GM18868 (cell line): ENCODE results near the gene MRPL9.
"Not testable (repeated sequence)": the region's sequence is repeated elsewhere in the genome, so short reads cannot be mapped to it uniquely, and the experiment has no call there.

Source experiments
- ATAC-seq: cut with Tn5 transposase; IDR thresholded peaks from one replicate; pipeline ENCODE4 v1.9.1; 2021; ENCODE audit warnings: mild to moderate bottlenecking, moderate library complexity; ENCODE audit not compliant: unreplicated experiment

Gene MRPL9

GRCh38 chr1:151787689-151788088 is 24.4 kb upstream of the MRPL9 start:
- no peak for ATAC-seq

- ATAC-seq: no peak
These were observed 20.5 kb upstream of the MRPL9 start for GRCh38 chr1:151783796-151784195.

DNA sequence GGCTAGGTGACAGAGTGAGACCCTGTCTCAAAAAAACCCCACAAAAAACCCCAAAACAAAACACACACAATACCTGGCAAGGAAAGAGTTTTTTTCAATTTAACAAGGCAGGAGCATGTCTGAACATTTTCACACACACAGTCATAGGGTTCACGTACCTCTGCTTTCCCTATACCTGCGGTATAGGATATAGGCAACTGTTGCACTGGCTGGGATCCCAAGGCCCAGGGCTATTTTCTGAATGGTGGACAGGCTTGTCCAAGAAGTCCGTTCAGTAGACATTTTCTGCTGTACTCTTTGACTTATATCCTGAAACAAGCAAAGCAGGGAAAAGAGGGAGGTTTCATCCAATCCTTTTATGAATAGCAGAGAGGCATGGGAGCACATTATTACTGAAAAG is 19.4 kb upstream of the MRPL9 start:
- ATAC-seq: no peak

DNA sequence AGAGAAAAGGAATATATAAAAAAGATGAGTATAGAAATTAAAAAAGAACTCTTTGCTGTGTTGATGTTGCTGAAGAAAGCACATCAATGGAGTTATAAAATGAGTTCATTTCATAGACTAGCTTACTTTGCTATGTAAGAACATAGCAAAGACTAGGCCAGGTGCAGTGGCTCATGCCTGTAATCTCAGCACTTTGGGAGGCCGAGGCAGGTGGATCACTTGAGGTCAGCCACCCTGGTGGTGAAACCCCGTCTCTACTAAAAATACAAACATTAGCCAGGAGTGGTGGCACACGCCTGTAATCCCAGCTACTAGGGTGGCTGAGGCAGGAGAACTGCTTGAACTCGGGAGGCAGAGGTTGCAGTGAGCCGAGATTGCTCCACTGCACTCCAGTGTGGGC is 18.7 kb upstream of the MRPL9 start:
- not testable (repeated sequence) for ATAC-seq

- ATAC-seq: not testable (repeated sequence)
These were observed 17.4 kb upstream of the MRPL9 start for GRCh38 chr1:151780736-151781135.

DNA sequence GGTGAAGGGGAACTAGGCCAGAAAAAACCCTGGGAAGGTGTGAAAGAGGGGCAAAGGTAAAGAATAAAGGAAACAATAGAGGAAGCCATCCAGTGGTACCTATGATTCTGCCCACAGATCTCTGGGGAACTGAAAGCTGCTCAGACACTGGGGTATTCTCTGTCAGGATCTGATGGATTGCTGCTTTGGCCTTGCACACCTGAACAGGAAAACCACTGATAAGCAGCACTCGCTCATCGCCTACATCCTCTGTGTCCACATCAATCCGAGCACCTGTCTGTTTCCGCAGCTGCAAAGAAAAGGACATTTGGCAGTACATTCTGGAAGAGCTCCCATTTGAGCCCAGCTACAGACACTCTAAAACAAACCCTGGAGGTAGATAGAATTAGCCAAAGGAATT is 16.6 kb upstream of the MRPL9 start:
- ATAC-seq: no peak

DNA sequence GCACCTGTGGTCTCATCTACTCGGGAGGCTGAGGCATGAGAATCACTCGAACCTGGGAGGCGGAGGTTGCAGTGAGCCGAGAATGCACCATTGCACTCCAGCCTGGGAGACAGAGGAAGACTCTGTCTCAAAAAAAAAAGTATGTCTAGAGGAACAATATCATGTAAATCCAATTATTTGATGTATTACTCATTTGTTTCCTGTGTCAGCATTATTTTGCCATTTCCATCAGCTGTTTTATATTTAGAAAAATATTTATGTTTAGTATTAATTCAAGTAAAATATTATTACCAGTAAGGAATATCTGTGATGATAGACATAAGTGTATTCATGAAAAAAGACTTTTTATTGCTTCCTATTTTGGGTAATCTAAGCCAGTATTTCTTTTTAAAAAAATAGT is 14.0 kb upstream of the MRPL9 start:
- ATAC-seq: no peak

DNA sequence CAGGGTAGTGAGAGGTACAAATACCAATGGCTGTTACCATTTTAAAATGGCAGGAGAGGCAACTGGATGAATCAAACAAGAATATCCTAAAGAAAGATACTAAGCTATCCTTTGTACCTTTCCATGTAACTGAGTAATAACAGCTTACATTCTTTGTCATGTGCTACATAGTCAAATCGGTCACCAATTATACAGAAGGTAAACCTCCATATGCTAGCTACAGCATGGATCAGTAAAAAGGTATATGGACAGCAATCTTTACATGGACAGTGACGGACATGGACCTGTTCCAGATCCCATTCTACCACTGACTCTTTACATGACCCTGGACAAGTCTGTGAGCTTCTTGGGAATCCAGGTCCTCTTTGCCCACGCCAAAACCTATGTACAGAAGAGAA is 13.4 kb upstream of the MRPL9 start:
- no peak for ATAC-seq

GRCh38 chr1:151775894-151776664 is 12.8 kb upstream of the MRPL9 start:
- ATAC-seq: no peak

DNA sequence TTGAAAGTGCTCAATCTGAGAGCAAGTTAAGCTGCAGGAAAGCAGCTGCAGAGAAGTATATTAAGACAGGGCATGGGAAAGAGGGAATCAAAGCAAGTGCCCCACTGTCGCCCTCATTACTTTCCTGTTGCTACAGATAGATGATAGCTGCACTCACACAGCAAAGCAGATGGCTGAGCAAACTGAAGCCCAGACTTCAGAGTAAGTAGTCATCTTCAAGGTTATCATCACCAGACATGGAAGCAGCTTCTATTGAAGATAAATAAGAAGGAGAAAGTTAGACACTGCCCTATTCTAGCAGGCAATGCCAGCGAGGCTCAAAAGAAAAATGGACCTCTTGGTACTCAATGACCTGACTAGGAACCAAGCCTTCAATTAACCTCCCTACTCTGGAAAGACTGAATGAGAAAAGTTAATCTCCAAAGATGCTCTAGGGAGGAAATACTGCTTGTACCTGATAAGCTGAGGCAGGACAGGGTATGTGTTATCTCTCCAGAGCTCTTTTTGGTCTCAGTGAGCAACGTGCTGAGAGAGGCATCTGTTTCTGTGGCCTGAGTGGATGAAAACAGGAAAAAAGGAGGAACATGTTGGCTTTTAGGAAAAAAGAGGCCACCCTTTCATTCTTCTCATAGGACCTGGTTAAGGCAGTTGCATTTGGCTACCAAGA is 11.1 kb upstream of the MRPL9 start:
- no peak for ATAC-seq

GRCh38 chr1:151773702-151774101 is 10.4 kb upstream of the MRPL9 start:
- no peak for ATAC-seq

DNA sequence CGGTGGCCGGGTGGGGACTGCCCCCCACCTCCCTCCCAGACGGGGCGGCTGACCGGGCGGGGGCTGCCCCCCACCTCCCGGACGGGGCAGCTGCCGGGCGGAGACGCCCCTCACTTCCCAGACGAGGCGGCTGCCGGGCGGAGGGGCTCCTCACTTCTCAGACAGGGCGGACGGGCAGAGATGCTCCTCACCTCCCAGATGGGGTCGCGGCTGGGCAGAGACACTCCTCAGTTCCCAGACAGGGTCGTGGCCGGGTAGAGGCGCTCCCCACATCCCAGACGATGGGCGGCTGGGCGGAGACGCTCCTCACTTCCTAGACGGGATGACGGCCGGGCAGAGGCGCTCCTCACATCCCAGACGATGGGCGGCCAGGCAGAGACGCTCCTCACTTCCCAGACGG is 6.0 kb upstream of the MRPL9 start:
- ATAC-seq: not testable (repeated sequence)

DNA sequence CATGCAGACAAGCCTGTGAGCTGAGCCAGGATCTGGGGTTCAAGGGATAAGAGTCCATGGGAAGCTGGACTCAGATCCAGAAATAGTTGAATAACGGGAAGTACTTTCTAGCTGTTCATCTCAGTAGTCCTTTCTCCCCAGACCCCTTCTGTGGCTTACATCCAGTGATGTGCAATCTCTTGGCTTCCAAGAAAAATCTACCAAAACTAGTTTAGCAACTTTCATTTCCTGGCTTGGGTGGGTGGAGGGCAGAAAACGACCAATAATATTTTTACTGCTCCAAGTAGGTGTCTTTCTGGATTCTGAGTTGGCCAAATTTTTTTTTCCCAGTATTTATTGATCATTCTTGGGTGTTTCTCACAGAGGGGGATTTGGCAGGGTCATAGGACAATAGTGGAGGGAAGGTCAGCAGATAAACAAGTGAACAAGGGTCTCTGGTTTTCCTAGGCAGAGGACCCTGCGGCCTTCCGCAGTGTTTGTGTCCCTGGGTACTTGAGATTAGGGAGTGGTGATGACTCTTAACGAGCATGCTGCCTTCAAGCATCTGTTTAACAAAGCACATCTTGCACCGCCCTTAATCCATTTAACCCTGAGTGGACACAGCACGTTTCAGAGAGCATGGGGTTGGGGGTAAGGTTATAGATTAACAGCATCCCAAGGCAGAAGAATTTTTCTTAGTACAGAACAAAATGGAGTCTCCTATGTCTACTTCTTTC is 5.2 kb upstream of the MRPL9 start:
- not testable (repeated sequence) for ATAC-seq

GRCh38 chr1:151763990-151764389 is 694 bp upstream of the MRPL9 start:
- ATAC-seq: no peak

DNA sequence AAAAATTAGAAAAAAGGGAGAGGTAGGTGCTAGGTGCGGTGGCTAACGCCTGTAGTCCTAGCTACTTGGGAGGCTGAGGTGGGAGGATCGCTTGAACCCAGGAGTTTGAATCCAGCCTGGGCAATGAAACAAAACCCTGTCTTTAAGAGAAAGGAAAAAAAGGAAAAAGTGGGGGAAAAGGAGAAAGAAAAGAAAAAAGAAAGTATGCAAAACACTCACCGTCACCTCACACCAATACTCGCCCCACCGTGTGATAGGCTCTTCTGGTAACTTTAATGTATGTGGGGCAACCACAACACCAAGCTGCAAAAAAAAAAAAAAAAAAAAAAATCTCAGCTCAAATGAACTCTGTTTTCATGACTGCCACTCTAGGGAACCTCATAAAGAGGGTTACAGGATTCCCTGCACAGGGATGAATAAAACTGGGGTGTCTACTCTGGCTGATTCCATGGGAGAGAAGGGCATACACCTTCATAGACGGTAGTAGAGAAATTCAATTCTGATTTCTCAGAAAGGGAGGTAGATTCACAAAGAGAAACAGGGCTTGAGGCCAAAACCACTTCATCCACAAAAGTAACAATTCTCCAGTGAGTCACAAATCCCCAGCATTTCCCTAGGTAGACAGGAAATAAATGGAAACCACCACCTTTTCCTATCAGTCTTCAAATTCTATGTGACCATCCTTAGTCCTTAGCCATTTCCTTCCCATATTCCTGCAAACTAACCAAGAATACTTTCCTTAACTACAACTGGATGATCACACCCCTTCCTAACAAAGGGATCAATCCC is 2.5 kb downstream of the MRPL9 start:
- ATAC-seq: no peak

DNA sequence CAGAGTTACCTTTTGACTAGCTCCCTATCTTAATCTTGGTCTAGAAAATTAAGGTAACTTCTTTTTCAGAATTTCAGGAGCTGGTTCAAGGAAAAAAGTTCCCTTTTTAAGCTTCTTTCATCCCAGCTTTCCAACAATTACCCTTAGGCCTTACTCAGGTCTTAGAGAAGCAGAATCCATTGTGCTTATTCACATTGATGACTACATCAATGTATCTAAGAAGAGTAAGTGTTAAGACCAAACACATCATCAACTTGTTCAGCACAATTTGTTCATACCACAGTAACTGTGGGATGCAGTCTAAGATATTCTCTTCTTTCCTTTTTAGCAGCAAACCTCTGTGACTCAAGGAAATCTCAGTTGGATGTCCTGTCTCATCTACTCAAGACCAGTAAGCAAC is 4.1 kb downstream of the MRPL9 start:
- ATAC-seq: no peak

DNA sequence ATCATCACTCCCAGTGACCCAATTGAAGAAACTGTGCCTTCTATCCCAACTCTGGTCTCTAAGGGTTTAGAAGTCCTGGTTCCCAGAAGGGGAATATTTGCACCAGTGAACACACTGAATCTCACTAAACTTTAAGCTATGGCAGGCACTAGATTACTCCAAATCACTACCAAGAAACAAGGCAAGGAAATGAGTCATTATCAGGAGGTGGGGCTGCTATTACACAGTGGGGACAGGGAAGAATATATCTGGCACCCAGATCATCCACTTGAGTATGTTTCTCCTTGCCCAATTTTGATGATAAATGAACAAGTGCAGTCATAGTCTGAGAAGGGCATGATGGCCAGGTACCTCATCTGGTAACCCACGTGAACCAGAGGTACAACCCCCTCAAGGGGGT is 7.0 kb downstream of the MRPL9 start:
- ATAC-seq: no peak

DNA sequence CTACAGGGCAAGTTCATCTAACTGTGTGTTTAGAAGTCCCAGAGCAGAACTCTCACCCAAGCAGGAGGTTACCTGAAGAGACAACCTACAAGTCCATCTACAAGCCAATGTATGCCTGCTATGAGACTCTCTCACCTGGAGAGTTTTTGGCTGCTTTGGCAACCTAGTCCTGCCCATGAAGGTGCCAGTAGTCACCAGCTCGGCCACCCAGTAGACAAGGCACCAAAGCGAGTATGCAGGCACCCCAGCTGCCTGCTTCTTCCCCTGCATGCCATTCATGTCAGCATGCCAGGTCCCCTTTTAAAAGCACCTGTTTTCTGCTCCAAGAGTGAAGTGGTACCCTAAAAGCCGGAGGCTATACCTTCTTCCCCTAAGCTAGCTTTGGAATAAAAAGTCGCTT is 21.8 kb downstream of the MRPL9 start:
- ATAC-seq: no peak

DNA sequence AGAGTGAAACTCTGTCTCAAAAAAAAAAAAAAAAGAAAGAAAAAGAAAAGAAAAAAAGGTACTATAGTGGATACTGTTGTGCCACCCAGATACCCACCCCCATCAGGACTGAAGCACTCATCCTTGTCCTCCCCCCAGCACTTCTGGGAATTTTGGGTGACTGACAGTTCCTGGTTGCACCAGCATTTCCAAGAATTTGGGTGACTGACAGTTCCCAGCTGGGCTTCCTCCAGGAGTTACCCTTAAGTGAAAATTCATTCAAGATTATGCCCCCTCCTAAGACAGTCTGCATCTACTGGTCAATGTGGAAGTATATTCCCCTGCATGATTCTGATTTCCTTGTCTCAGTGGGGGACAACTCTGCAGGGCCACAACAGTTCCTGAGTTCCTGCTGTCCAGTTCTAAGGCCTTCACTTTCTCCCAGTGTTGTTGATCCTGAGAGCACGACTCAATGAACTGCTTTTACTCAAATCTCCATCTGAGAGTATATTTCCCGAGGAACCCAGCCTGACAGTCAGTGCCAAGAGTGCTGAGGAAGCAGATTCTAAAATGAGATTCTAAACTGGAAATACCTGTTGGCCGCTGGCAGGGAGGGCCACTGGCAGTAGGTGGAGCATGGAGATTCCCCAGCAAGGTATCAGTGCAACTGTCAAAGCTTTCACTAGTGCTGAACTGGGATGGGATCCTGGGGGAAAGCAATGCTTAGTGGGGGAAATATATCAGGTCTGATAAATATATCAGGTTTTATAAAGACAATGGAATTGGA is 23.5 kb downstream of the MRPL9 start:
- ATAC-seq: no peak

GRCh38 chr1:151737479-151737878 is 25.8 kb downstream of the MRPL9 start:
- ATAC-seq: no peak
